ENCODE results near the gene TRIM63.

Gene TRIM63

DNA sequence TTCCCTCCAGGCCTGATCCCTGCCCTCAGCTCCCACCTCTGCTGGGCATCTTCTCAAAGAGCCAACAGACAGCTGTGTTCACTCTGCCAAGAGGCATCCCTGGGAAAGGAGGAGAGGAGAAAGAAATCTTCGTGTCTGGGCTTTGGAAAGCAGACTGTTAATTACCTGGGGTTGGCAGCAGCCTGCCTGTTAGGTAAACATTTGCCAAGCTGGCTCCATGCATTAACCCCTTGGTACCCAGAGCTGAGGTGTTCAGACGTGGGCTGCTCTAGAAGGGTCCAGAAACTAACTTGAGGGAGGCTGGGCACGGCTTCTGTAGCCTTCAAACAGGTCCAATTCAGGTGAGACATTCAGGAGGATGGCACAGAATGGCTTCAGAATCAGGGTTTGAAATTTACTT lies 54.6 kb downstream of the TRIM63 start:
- no peak for DNase-seq

GRCh38 chr1:26010825-26011224 lies 56.6 kb downstream of the TRIM63 start:
- no peak for DNase-seq

DNA sequence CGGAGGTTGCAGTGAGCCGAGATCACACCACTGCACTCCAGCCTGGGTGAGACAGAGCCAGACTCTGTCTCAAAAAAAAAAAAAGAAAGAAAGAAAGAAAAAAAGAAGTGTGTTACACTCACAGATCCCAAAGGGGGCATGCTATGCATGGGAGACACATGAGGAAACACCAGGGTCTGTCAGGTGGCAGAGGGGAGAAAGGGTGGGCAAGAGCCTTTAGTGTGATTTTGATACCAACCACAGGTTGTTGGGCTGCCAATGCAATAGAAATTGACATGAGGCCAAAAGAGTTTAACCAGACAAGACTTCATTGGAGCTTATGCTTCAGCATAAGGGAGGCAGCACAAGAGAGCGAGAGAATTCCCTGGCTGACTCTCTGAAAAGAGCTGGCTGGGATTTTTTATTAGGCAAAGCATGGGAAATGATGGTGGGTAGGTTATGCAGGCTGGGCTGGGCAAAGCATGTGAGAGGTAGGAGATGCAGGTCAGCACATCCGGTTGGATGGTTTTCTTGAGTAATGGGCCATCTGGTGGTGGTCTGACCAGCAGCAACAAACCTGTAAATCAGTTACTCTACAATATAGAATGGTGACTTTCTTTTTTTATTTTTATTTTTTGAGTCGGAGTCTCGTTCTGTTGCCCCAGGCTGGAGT lies 57.5 kb downstream of the TRIM63 start:
- no peak for DNase-seq

DNA sequence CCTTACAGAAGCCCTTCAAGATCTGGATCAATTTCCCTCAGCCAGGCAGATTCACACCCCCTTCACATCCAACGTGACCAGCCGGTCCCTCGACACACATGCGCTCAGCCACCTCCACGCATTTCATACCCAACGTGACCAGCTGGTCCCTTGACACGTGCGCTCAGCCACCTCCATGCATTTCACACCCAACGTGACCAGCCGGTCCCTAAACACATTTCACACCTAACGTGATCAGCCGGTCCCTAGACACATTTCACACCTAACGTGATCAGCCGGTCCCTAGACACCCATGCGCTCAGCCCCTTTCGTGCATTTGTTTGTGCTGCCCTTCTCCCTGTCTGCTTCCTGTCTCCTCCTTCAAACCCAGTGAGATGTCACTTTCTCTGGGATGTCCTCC lies 60.7 kb downstream of the TRIM63 start:
- DNase-seq: no peak

DNA sequence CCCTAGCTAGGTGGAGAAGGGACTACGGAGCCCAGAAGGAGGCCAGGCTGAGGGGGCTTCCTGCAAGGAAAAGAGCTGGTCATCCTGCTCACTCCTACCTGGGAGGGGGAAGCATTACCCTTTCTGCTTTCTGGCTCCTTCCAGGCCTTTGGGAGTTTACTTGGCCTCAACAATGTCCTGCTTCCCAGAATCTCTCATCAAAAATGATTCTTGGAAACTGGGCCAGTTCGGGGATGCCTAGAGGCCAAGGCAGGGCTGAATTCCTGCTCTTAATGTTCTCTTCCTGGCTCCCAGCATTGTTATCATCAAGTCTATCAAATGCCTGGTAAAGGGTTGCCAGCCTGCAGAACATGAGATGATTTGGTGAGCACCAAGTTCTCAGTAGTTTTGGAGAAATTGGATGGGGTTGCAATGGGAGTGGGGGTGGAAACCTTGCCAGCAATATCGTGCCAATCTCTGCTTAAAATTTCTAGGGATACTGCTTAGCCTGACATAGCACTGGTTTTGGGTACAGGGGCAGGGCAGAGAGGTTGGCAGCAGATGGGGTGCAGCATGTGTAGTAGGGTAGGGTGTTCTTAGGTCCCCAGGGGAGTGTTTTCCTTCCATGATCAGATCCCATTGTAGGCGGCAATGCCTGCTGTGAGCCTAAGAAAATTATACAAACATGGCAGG lies 61.9 kb downstream of the TRIM63 start:
- DNase-seq: no peak

- no peak for DNase-seq
Measured at GRCh38 chr1:26003756-26004155, 63.7 kb downstream of the TRIM63 start.

DNA sequence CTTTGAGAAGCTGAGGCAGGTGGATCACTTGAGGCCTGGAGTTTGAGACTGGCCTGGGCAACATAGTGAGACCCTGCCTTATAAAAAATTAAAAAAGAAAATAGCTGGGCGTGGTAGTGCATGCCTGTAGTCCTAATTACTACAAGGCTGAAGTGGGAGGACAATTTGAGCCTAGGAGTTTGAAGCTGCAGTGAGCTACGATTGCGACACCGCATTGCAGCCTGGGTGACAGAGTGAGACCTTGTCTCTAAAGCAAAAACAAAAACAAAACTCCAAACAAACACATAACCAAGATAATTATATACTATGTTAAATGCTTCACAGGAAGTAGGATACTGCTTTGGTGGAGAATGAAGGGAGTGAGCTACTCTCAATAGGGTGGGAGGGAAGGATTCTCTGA lies 64.2 kb downstream of the TRIM63 start:
- no peak for DNase-seq
